ENCODE results near the gene SNRNP27.

DNA sequence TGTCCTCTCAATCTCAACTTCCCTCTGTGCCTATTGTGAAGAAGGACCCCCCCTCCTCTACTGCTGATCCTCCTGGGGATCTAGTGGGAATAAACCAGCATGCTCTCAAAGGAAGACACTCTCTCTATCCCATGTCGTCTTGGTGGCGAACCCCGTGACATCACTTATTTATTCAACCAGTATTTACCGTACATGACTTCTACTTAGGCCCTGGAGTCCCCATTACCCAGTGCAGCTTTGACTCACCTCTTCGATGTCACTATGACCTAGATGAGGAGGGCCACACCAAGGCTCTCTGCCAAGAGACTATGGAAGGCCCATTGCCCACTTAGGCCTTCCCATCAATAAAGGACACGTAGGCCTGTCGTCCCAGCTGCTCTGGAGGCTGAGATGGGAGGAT is 51.0 kb downstream of the SNRNP27 start:
- TF ChIP-seq, protein P1, sequence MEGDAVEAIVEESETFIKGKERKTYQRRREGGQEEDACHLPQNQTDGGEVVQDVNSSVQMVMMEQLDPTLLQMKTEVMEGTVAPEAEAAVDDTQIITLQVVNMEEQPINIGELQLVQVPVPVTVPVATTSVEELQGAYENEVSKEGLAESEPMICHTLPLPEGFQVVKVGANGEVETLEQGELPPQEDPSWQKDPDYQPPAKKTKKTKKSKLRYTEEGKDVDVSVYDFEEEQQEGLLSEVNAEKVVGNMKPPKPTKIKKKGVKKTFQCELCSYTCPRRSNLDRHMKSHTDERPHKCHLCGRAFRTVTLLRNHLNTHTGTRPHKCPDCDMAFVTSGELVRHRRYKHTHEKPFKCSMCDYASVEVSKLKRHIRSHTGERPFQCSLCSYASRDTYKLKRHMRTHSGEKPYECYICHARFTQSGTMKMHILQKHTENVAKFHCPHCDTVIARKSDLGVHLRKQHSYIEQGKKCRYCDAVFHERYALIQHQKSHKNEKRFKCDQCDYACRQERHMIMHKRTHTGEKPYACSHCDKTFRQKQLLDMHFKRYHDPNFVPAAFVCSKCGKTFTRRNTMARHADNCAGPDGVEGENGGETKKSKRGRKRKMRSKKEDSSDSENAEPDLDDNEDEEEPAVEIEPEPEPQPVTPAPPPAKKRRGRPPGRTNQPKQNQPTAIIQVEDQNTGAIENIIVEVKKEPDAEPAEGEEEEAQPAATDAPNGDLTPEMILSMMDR (IDR thresholded peaks at IDR 0.05), result no peak
- TF ChIP-seq POLR2A (IDR thresholded peaks at IDR 0.05), result no peak
